HTR-8/SVneo (cell line): ENCODE data around the gene CA5A.
"Not testable (repeated sequence)": the region's sequence is repeated elsewhere in the genome, so short reads cannot be mapped to it uniquely, and the experiment has no call there.

Experiments
- DNase-seq: peaks from one replicate; pipeline ENCODE4 v3.0.0; 2011; ENCODE audit warnings: low spot score, mixed read lengths; ENCODE audit not compliant: insufficient read length
- FAIRE-seq: peaks from 2 replicates; lab custom pipeline; 2011; peaks lifted over from hg19 to GRCh38; lab: Jason Lieb, UNC

CA5A gene

DNA sequence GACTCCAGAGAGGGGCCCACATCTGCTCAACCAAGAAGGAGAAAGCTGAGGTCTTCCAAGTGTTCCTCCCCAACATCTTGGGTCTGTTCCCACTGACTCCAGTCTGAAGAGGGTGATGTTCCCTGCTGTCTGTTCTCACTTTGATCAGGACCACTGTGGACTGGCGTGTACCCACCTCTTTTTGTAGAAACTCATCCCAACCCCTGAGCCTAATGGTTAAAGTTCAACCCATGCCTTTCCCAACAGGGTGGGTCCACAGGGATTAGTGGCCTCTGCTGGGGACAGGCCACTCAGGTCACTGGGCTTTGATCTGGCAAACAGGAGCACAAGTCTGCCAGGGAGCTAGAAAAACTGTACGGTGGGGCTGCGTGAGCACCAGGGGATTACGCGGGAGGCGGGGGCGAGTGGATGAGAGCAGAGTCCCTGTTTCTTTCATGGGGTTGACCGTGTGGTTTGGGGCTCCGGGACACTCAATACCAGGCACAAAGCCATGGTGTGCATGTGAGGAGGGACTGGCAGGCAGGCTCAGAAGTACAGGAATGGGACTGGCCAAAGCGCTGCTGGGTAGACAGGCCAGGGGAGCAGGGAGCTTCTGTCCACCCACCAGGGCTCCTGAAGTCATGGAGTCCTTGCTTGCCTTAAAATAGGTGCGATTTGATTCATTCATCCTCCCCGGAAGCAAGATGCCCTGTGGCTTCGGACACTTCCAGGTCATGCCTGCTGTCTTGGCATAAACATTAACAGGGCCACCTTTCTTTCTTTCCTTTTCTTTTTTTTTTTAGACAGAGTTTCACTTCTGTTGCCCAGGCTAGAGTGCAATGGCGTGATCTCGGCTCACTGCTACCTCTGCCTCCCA is at the start of gene CA5A:
Gene CA5A (minus strand): TSS at position 155 of the 856 bp plus-strand sequence. CDS start 79 bp downstream, at position 76.
- FAIRE-seq (peak; percentile 62), DNase-seq (no peak)

DNA sequence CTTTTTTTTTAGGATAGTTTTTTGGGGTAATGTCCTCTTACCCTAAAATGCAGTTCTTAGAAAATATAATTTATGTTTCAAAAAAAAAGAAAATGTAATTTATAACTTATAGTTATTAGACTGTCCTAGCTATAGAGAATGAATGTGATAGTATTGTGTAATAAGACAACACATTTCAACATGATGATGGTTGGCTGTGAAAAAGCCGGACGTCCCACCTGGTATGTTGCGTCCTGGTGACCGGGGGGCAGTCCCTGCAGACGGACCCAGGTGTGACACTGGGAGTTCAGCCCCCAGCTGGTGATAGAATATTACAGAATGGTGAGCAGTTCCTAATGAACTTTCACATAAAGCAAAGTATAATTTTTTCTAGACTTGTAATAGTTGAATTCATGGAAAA is 49.2 kb upstream of the CA5A start:
- DNase-seq, FAIRE-seq: not testable (repeated sequence)

GRCh38 chr16:87984632-87985267 is 48.4 kb upstream of the CA5A start:
- DNase-seq, result no peak
- FAIRE-seq, result no peak

GRCh38 chr16:87984180-87984579 is 47.9 kb upstream of the CA5A start:
- not testable (repeated sequence) for DNase-seq

DNA sequence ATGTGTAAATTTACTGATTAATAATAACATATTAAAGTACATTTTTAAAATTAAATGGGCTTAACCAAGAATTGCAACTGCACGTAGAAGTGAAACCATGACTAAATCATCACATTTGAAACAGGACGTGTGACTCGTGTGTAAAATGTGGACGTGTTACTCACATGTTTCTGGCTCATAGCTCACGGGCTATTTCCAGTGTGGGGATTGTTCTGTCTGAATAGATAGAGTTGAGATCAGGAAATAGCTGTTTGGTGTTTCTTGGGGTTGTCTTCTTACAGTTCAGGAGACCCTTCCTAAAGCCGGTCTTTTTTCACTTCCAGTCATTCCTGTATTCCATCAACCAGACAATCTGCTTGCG is 47.4 kb upstream of the CA5A start:
- FAIRE-seq, DNase-seq: not testable (repeated sequence)

More at GRCh38 chr16:87984180-87984579, 47.9 kb upstream of the CA5A start:
- not testable (repeated sequence) for FAIRE-seq

- DNase-seq, FAIRE-seq: not testable (repeated sequence)
These were observed 46.9 kb upstream of the CA5A start for GRCh38 chr16:87983072-87983736.

DNA sequence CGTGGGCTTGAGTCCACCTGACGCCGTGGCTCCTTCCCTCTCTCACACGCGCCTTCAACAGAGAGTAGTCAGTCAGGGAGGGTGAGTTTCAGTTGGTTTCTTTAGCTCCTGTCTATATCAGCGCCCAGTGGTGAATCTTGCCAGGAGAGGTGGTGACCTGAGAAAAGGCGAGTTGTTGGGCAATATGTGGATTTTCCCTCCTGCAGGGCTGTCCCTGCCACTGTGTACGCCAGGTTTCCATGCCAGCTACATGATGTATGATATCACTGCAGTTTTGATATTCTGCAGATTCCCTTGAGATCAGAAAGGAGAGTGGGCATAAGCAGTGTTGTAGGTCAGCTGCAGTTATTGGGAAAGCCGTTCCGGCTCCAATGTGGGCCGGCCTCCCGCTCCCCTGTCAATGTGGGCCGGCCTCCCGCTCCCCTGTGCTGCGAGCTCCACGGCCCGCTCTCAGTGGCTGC is 46.3 kb upstream of the CA5A start:
- FAIRE-seq (no peak), DNase-seq (no peak)

GRCh38 chr16:87981376-87981775 is 45.0 kb upstream of the CA5A start:
- not testable (repeated sequence) for FAIRE-seq, DNase-seq

DNA sequence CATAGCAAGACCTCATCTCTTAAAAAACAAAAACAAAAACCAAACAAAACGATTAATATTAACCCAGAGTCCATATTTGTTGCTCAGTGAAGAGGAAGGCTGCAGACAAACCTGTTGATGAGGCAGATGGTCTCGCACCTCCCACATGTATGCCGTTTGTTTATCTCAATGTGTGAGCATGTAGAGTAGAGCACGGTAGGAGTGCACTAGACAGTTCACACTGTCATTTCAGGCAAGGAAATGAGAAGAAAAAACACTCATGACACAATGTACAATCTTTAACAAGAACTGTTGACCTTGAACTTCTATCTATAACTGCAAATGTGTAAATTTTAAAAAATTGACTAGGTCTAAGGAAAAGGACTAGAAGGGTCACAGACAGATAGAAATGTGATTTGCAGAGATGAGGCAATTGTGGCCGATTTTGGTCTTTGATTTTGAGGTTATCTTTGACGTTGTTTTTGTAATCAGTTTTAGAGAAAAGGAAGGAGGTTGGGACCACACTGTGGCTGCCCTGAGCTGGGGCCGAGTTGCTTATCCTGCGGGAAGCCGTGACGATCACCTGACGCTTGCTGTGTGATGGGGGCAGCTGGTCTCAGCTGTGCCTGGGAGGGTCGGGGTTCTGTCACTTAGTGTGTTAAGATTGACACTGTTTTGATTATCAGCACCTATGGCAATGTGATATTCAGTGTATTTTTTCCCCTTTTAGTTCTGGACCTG is 43.7 kb upstream of the CA5A start:
- not testable (repeated sequence) for FAIRE-seq, DNase-seq

- FAIRE-seq, result no peak
- DNase-seq, result no peak
These were observed 43.0 kb upstream of the CA5A start for GRCh38 chr16:87979352-87979751.

DNA sequence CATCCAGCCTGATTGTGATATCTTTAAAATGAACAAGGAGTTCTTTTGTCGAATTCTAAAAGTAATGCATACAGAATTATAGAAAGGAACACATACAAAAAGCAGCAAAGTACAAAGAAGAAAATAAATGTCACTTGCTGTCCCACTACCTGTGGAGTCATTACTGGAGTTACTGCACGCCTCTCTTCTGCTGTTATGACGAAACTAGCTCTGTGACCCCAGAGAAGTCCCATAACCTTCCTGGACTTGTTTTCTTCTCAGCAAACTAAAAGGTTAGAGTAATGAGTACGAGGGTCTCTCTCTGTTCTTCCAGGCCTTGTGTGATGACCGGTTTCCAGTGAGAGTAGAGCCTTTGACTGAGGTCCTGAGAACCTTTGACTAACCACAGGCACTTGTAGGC is 41.8 kb upstream of the CA5A start:
- no peak for DNase-seq
- no peak for FAIRE-seq

DNA sequence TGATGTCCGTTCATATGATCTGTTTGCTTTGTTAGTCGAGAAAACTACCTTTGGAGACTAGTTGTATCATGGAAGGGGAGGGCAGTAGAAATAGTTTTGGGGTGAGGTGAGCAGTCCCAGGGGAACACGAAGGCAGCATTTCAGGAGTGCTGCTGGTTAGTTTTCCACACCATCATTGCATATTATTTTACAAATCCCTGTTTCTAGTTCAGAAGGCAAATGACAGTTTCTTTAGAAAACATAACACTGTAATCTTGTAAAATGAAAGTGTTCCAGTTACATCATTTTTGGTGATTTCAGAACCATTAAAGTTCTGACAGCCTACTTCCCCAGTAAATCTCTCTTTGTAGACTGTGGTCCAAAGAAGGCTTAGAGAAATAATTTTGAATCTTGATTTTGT is 40.3 kb upstream of the CA5A start:
- no peak for DNase-seq

GRCh38 chr16:87974178-87974577 is 37.8 kb upstream of the CA5A start:
- FAIRE-seq, result no peak

More for the DNA sequence above, 40.3 kb upstream of the CA5A start:
- FAIRE-seq, result no peak

DNA sequence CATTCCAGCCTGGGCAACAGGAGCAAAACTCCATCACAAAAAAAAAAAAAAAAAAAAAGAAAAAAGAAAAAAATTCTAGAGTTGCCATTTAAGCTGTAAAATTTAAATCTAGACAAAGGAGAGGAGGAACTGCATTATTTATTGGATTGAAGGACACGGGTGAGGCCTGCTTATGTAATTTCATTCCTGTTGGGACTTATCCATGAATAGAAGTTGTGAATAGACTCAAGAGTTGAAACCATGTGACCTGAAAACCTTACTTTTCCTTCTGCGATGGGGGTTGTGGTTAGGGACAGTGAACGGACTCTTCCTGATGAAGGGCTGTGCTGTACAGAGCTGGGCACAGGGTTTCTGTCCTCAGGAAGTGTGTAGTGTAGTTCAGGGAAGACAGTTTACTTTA is 37.4 kb upstream of the CA5A start:
- DNase-seq (no peak), FAIRE-seq (no peak)

More at GRCh38 chr16:87974178-87974577, 37.8 kb upstream of the CA5A start:
- DNase-seq, result no peak

- FAIRE-seq (no peak), DNase-seq (no peak)
These were observed 35.6 kb upstream of the CA5A start for GRCh38 chr16:87971933-87972332.

GRCh38 chr16:87970186-87970585 is 33.9 kb upstream of the CA5A start:
- FAIRE-seq, result no peak

DNA sequence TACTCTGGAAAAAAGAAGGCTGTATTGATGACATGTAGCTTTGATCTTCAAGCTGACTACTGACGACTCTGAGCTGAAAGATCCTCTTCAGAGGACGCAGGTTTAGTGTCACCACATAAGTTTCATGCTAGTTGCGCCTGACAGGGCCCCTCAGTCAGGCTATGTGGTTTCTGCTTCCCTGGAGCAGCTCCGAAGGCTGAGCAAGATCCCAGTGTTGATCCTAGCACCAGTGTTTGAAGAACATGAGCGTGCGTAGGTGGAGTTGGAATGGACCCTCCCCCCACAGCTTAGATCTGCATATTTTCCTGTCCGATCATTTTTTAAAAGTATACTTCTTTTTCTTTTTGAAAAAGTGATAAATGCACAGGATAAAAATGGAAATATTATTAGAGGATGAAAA is 32.2 kb upstream of the CA5A start:
- DNase-seq (no peak), FAIRE-seq (no peak)

More at GRCh38 chr16:87970186-87970585, 33.9 kb upstream of the CA5A start:
- no peak for DNase-seq

GRCh38 chr16:87966685-87967185 is 30.4 kb upstream of the CA5A start:
- no peak for DNase-seq
- FAIRE-seq, result no peak

- DNase-seq, result no peak
These were observed 29.8 kb upstream of the CA5A start for GRCh38 chr16:87966064-87966645.

More at GRCh38 chr16:87966064-87966645, 29.8 kb upstream of the CA5A start:
- no peak for FAIRE-seq
